22Rv1 (cell line): ENCODE measurements around the gene BMPER.

Experiments
- H3K27ac ChIP-seq: fragments of 450-650 bp; 2 replicates; pipeline ENCODE4 v1.5.1; 2017
- ZFX ChIP-seq: fragments of 450-650 bp; IDR thresholded peaks from 2 replicates; pipeline ENCODE4 v1.6.1; 2017; ENCODE audit warnings: antibody characterized with exemption, borderline replicate concordance
- TF ChIP-seq, protein P1 (sequence below): fragments of 450-650 bp; IDR thresholded peaks from 2 replicates; pipeline ENCODE4 v1.5.1; 2017; ENCODE audit warnings: mild to moderate bottlenecking

The BMPER gene

GRCh38 chr7:33922820-33923219, 17.5 kb downstream of the BMPER start:
- TF ChIP-seq ZFX = no peak
- TF ChIP-seq, protein P1, sequence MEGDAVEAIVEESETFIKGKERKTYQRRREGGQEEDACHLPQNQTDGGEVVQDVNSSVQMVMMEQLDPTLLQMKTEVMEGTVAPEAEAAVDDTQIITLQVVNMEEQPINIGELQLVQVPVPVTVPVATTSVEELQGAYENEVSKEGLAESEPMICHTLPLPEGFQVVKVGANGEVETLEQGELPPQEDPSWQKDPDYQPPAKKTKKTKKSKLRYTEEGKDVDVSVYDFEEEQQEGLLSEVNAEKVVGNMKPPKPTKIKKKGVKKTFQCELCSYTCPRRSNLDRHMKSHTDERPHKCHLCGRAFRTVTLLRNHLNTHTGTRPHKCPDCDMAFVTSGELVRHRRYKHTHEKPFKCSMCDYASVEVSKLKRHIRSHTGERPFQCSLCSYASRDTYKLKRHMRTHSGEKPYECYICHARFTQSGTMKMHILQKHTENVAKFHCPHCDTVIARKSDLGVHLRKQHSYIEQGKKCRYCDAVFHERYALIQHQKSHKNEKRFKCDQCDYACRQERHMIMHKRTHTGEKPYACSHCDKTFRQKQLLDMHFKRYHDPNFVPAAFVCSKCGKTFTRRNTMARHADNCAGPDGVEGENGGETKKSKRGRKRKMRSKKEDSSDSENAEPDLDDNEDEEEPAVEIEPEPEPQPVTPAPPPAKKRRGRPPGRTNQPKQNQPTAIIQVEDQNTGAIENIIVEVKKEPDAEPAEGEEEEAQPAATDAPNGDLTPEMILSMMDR = no peak
- H3K27ac ChIP-seq = no peak overlapping the region

GRCh38 chr7:33923440-33924229, 18.3 kb downstream of the BMPER start:
- no peak overlapping the region for H3K27ac ChIP-seq
- TF ChIP-seq, protein P1 = no peak
- no peak for TF ChIP-seq ZFX

GRCh38 chr7:33926535-33926934, 21.2 kb downstream of the BMPER start:
- H3K27ac ChIP-seq = no peak overlapping the region
- TF ChIP-seq, protein P1 = no peak
- TF ChIP-seq ZFX = no peak

DNA sequence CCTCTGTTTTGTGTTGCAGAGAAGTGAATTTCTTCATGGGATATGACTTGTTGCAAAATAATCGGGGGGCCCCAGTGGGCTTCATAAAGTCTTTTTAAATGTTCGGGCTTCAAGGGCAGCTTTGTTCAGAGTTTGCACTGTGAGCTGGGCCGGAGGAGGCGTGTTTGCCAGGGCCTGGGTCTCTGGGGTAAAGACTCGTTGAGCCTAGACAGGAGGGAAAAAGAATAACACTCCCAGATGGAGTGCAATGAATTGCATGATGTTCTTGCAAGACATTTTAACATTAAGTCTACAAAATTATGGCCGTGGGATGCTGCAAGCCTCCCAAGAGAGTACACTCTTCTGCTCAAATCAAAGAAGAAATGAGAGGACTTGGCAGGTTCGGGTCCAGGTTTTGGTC, 23.6 kb downstream of the BMPER start:
- H3K27ac ChIP-seq = no peak overlapping the region
- no peak for TF ChIP-seq ZFX
- TF ChIP-seq, protein P1 = no peak

- TF ChIP-seq, protein P1 = no peak
- no peak for TF ChIP-seq ZFX
- no peak overlapping the region for H3K27ac ChIP-seq
These were observed 26.9 kb downstream of the BMPER start for GRCh38 chr7:33932221-33932620.

- no peak for TF ChIP-seq ZFX
- TF ChIP-seq, protein P1 = peak; percentile 99
- H3K27ac ChIP-seq = no peak overlapping the region
These were observed 27.6 kb downstream of the BMPER start for GRCh38 chr7:33932832-33933468.
